SK-N-SH (cell line): ENCODE measurements around the gene TPM3. TPM values are rescaled to one million over a fixed set of nuclear protein-coding genes. Genes with fewer than 3 reads are reported as not detected.
A peak's percentile ranks its signal among the peaks of the same experiment; 100 is the strongest.
"Not testable (repeated sequence)": the region's sequence is repeated elsewhere in the genome, so short reads cannot be mapped to it uniquely, and the experiment has no call there.

Experiments
- CTCF ChIA-PET: fragments of 300-600, 350-600 bp; formaldehyde crosslinking; extraction: SDS; loops from one replicate; lab custom pipeline; 2021; lab: Yijun Ruan, JAX
- POLR2A ChIA-PET: fragments of 350-600 bp; sonication (Branson Sonifier 250); formaldehyde crosslinking; extraction: SDS; loops from one replicate; lab custom pipeline; 2020; ENCODE audit warnings: antibody characterized with exemption, inconsistent platforms; lab: Yijun Ruan, JAX
- DNase-seq: peaks from one replicate; pipeline ENCODE4 v3.0.0; 2012
- H2AFZ ChIP-seq: fragments of 200-600 bp; sonication (generic); 2 replicates; pipeline ENCODE4 v1.8.1; 2016; ENCODE audit warnings: antibody characterized with exemption, mild to moderate bottlenecking, low read depth
- H3F3A ChIP-seq: fragments of 200-600 bp; sonication (generic); replicated peaks from 2 replicates; pipeline ENCODE3; 2016; ENCODE audit warnings: antibody characterized with exemption, mild to moderate bottlenecking; ENCODE audit not compliant: insufficient read depth
- H3K27ac ChIP-seq, 2 experiments: fragments of 200-500 bp in 1 of 2; fragments of 200-600 bp in 1 of 2; sonication (Bioruptor generic) in 1 of 2; sonication (generic), shearing (Covaris generic) in 1 of 2; 2 replicates each; pipeline versions ENCODE4 v1.5.1 to v1.6.1; 2014 to 2016; ENCODE audit warnings: low read depth in 2 of 2, inconsistent platforms in 1 of 2, low read length in 1 of 2, mild to moderate bottlenecking in 1 of 2, mixed read lengths in 1 of 2
- H3K27me3 ChIP-seq: fragments of 200-600 bp; sonication (generic), shearing (Covaris generic); 2 replicates; pipeline ENCODE4 v1.6.1; 2016; ENCODE audit warnings: mixed run types; ENCODE audit not compliant: insufficient read depth
- H3K36me3 ChIP-seq, 2 experiments: fragments of 200-500 bp in 1 of 2; fragments of 200-600 bp in 1 of 2; sonication (Bioruptor generic) in 1 of 2; sonication (generic) in 1 of 2; replicated peaks in 1 of 2; 2 replicates each; pipeline versions ENCODE3 to v1.5.1; 2014 to 2016; ENCODE audit warnings: low read length in 1 of 2, mild to moderate bottlenecking in 1 of 2; ENCODE audit not compliant: insufficient read depth in 2 of 2, control insufficient read depth in 1 of 2
- H3K4me1 ChIP-seq, 2 experiments: fragments of 200-500 bp in 1 of 2; fragments of 200-600 bp in 1 of 2; sonication (Bioruptor generic) in 1 of 2; sonication (generic), shearing (Covaris generic) in 1 of 2; 2 replicates each; pipeline versions ENCODE4 v1.5.1 to v1.6.1; 2014 to 2016; ENCODE audit warnings: low read depth in 1 of 2, low read length in 1 of 2, mixed run types in 1 of 2; ENCODE audit not compliant: insufficient read depth in 2 of 2, control insufficient read depth in 1 of 2
- H3K4me2 ChIP-seq: fragments of 200-600 bp; sonication (generic), shearing (Covaris generic); 2 replicates; pipeline ENCODE4 v1.6.1; 2017; ENCODE audit warnings: mixed run types
- H3K4me3 ChIP-seq, 2 experiments: fragments of 200-500 bp in 1 of 2; fragments of 200-600 bp in 1 of 2; sonication (Bioruptor generic) in 1 of 2; sonication (generic), shearing (Covaris generic) in 1 of 2; 2 replicates each; pipeline versions ENCODE4 v1.5.1 to v1.8.1; 2014 to 2016; ENCODE audit warnings: low read depth in 2 of 2, inconsistent platforms in 1 of 2, low read length in 1 of 2, mild to moderate bottlenecking in 1 of 2, mixed read lengths in 1 of 2, moderate library complexity in 1 of 2
- H3K79me2 ChIP-seq: fragments of 200-600 bp; sonication (generic); 2 replicates; pipeline ENCODE4 v1.8.1; 2017; ENCODE audit warnings: mild to moderate bottlenecking; ENCODE audit not compliant: insufficient read depth
- H3K9ac ChIP-seq: fragments of 200-600 bp; sonication (generic); 2 replicates; pipeline ENCODE4 v1.6.1; 2017; ENCODE audit warnings: mixed run types
- H3K9me2 ChIP-seq: fragments of 200-600 bp; sonication (generic); 2 replicates; pipeline ENCODE4 v1.6.1; 2017; ENCODE audit warnings: mixed run types
- H3K9me3 ChIP-seq: fragments of 200-600 bp; sonication (generic); 2 replicates; pipeline ENCODE4 v1.6.1; 2017; ENCODE audit warnings: mixed run types, mild to moderate bottlenecking, moderate library complexity
- H4K20me1 ChIP-seq: fragments of 200-600 bp; sonication (generic); 2 replicates; pipeline ENCODE4 v1.6.1; 2017; ENCODE audit warnings: mild to moderate bottlenecking, mixed run types; ENCODE audit not compliant: insufficient read depth
- ELF1 ChIP-seq: IDR thresholded peaks from 2 replicates; pipeline ENCODE4 v1.4.0; 2012
- FOSL2 ChIP-seq: IDR thresholded peaks from 2 replicates; pipeline ENCODE4 v1.4.0; 2012; ENCODE audit warnings: low read depth, mild to moderate bottlenecking, moderate library complexity, borderline replicate concordance
- MEF2A ChIP-seq: IDR thresholded peaks from 2 replicates; pipeline ENCODE4 v1.4.0; 2012; ENCODE audit warnings: low read depth, borderline replicate concordance
- NFIC ChIP-seq: IDR thresholded peaks from 2 replicates; pipeline ENCODE4 v1.4.0; 2012; ENCODE audit warnings: borderline replicate concordance
- POLR2AphosphoS5 ChIP-seq: IDR thresholded peaks from 2 replicates; pipeline ENCODE4 v1.6.1; 2012; ENCODE audit warnings: low read depth, low read length
- RCOR1 ChIP-seq: fragments of 150-350 bp; IDR thresholded peaks from 2 replicates; pipeline ENCODE4 v1.6.1; 2017; ENCODE audit warnings: antibody characterized with exemption, low read length
- SIN3A ChIP-seq: IDR thresholded peaks from 2 replicates; pipeline ENCODE4 v1.6.1; 2012; ENCODE audit warnings: low read depth, mild to moderate bottlenecking, low read length, moderate library complexity, borderline replicate concordance
- SMC3 ChIP-seq: IDR thresholded peaks from 2 replicates; pipeline ENCODE4 v1.6.1; 2012; ENCODE audit warnings: low read depth, low read length, improper control_type of control experiment
- WGBS: methylation state at CpG from one replicate; pipeline ENCODE4 v1.1.6; 2017; ENCODE audit warnings: low lambda C conversion rate; 5-methylcytosine and 5-hydroxymethylcytosine counted together
- polyA plus RNA-seq, 3 experiments: library from polyadenylated mRNA; depleted of rRNA; stranded (reverse); fragments of >200 nt; gene quantifications; 2 replicates each; pipeline ENCODE4 v1.2.3, GENCODE V29; 2012
- TF ChIP-seq, protein P1 (sequence below): IDR thresholded peaks from 2 replicates; pipeline ENCODE4 v1.4.0; 2012; ENCODE audit warnings: low read depth, borderline replicate concordance
- TF ChIP-seq, protein P2 (sequence below): IDR thresholded peaks from 2 replicates; pipeline ENCODE4 v1.4.0; 2012; ENCODE audit warnings: low read depth, borderline replicate concordance

Gene TPM3
- polyA plus RNA-seq, 1 of the 3 experiments (the other 2 are of a cell fraction), result 324 TPM

DNA sequence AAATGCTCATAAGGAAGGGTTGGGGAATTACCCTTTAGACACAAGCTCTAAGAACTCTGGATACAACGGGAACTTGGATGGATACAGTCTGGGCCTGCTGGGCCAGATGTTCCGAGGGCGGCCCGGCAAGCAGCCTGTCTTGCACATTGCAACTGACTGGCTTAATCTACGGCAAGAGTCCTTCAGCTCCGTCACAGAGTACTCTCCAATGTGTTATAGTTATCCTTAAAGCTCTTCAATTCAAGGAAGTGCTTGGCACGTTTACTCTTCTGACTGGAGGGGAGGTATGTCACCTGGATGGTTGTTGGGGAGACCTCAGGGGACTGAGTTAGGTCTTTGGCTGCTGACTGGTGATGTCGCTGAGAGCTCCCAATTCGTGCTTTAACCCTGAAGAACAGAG lies 15.4 kb upstream of the TPM3 start:
- peaks cover 28 to 30% of the 10 kb centered on the region in 2 experiments for H3K36me3 ChIP-seq
- no peaks in the 10 kb centered on the region for H4K20me1 ChIP-seq
- H3K9me2 ChIP-seq, result no peaks in the 10 kb centered on the region
- no peak overlapping the region for H3K4me3 ChIP-seq
- H3K27ac ChIP-seq, result no peak overlapping the region
- H3F3A ChIP-seq, result peaks cover 30% of the 10 kb centered on the region
- no peaks in the 10 kb centered on the region for H3K27me3 ChIP-seq
- ChIA-PET POLR2A (interaction anchor here (0.8 to 0.9 kb wide), 2 partner anchors 9 to 51 kb away, joined by 3 to 4 read pairs; no protein-coding TSS in a partner anchor), CTCF (interaction anchor here (1.1 to 1.6 kb wide), 4 partner anchors 17 to 128 kb away, joined by 3 to 4 read pairs (median 4); no protein-coding TSS in a partner anchor)
- no peak overlapping the region for H2AFZ ChIP-seq
- DNase-seq, result no peak
- no peak for TF ChIP-seq ELF1
- TF ChIP-seq, protein P1, sequence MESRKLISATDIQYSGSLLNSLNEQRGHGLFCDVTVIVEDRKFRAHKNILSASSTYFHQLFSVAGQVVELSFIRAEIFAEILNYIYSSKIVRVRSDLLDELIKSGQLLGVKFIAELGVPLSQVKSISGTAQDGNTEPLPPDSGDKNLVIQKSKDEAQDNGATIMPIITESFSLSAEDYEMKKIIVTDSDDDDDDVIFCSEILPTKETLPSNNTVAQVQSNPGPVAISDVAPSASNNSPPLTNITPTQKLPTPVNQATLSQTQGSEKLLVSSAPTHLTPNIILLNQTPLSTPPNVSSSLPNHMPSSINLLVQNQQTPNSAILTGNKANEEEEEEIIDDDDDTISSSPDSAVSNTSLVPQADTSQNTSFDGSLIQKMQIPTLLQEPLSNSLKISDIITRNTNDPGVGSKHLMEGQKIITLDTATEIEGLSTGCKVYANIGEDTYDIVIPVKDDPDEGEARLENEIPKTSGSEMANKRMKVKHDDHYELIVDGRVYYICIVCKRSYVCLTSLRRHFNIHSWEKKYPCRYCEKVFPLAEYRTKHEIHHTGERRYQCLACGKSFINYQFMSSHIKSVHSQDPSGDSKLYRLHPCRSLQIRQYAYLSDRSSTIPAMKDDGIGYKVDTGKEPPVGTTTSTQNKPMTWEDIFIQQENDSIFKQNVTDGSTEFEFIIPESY, result no peak
- no peak for TF ChIP-seq MEF2A
- TF ChIP-seq, protein P2, sequence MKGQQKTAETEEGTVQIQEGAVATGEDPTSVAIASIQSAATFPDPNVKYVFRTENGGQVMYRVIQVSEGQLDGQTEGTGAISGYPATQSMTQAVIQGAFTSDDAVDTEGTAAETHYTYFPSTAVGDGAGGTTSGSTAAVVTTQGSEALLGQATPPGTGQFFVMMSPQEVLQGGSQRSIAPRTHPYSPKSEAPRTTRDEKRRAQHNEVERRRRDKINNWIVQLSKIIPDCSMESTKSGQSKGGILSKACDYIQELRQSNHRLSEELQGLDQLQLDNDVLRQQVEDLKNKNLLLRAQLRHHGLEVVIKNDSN, result no peak
- no peak for TF ChIP-seq FOSL2
- no peak for TF ChIP-seq NFIC
- no peak for TF ChIP-seq RCOR1
- H3K79me2 ChIP-seq, result peaks cover 9% of the 10 kb centered on the region; the same call in 1 of the 2 replicates
- no peaks in the 10 kb centered on the region for H3K4me1 ChIP-seq
- H3K9ac ChIP-seq, result no peak overlapping the region
- WGBS, result 92% methylated on average over 9 of the region's 9 CpGs
- H3K9me3 ChIP-seq, result no peaks in the 10 kb centered on the region
- no peak overlapping the region for H3K4me2 ChIP-seq

DNA sequence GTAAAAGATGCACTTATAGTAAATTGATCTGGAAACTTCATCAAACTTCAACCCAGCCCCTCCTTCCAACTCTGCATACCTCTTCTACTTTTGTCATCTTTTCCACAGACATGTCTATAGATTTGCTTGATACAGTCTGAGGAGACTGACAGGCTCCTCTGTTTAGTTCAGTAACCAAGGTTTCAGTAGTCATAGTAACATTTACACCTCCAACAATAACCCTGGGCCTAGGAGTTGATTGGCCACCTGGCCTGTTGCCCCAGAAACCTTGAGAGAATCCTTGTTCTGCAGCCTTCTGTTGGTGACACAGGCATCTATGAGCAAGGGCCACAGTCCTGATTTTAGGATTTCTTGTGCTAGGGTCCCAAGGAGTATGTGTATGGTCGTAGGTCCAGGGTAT lies 14.3 kb upstream of the TPM3 start, which contains the start of gene CFAP141:
CFAP141 (minus strand) TSS at position 138 of the 400 bp plus-strand sequence; CDS start at position 112, 26 bp downstream.
- Histone ChIP-seq H3K4me1 (no peaks in the 10 kb centered on the region), H4K20me1 (no peaks in the 10 kb centered on the region), H2AFZ (no peak within 1 kb of the TSS), H3K27ac (peak within 1 kb of the TSS in 1 of 2 experiments; percentile 23; a peak in 2 of 4 replicates), H3K79me2 (no peaks in the 10 kb centered on the region), H3K9me2 (no peaks in the 10 kb centered on the region), H3K4me2 (no peak within 1 kb of the TSS), H3K4me3 (no peak within 1 kb of the TSS), H3K27me3 (no peaks in the 10 kb centered on the region), H3K9ac (no peak within 1 kb of the TSS), H3K9me3 (no peaks in the 10 kb centered on the region), H3K36me3 (peaks cover 20 to 21% of the 10 kb centered on the region in 2 experiments), H3F3A (peaks cover 22% of the 10 kb centered on the region)
- 70% methylated on average over 1 of the region's 1 CpG for WGBS
- TF ChIP-seq RCOR1 (no peak), SIN3A (no peak), ELF1 (no peak), FOSL2 (no peak), SMC3 (no peak), POLR2AphosphoS5 (no peak)
- TF ChIP-seq, protein P2, result no peak
- ChIA-PET POLR2A (no interaction called here), CTCF (no interaction called here)
- DNase-seq, result no peak

DNA sequence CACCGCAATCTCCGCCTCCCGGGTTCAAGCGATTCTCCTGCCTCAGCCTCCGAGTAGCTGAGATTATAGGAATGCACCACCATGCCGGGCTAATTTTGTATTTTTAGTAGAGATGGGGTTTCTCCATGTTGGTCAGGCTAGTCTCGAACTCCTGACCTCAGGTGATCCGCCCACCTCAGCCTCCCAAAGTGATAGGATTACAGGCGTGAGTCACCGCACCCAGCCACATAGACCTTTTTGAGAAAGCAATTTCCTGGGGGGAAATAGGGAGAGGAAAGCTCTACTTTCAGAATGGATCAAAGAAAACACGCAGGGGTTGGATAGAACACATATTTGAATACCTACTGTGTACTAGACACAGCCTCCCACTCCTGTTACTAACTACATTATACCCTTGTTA lies 13.9 kb upstream of the TPM3 start:
- H3F3A ChIP-seq, result peaks cover 22% of the 10 kb centered on the region
- POLR2A ChIA-PET, result interaction anchor here (1.7 kb wide), 1 partner anchor 14 kb away, joined by 3 read pairs; a partner anchor contains a TSS
- 93% methylated on average over 11 of the region's 11 CpGs for WGBS

More for the DNA sequence above, 13.9 kb upstream of the TPM3 start:
- H3K9me3 ChIP-seq, H3K4me1 ChIP-seq, H3K4me3 ChIP-seq, H4K20me1 ChIP-seq, H3K27me3 ChIP-seq, DNase-seq, H2AFZ ChIP-seq, H3K9me2 ChIP-seq, CTCF ChIA-PET, H3K27ac ChIP-seq, H3K4me2 ChIP-seq, H3K9ac ChIP-seq, H3K79me2 ChIP-seq: not testable (repeated sequence)
- peaks cover 18 to 21% of the 10 kb centered on the region in 2 experiments for H3K36me3 ChIP-seq
